Measurements from ENCODE around the gene SELENON.

DNA sequence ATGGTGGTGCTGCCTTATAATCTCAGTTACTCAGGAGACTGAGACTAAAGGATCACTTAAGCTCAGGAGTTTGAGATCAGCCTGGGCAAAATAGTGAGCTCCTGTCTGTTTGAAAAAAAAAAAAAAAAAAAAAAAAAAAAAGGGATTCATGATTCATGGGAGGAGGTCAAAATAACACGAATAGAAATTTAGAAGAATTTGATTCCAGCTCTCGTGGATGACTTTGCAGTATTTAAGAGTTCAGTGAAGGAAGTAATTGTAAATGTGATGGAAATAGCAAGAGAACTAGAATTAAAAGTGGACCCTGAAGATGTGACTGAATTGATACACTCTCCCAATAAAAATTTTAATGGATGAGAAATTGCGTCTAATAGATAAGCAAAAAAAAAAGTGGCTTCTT lies 43.5 kb downstream of the SELENON start:
- TF ChIP-seq, protein P1, sequence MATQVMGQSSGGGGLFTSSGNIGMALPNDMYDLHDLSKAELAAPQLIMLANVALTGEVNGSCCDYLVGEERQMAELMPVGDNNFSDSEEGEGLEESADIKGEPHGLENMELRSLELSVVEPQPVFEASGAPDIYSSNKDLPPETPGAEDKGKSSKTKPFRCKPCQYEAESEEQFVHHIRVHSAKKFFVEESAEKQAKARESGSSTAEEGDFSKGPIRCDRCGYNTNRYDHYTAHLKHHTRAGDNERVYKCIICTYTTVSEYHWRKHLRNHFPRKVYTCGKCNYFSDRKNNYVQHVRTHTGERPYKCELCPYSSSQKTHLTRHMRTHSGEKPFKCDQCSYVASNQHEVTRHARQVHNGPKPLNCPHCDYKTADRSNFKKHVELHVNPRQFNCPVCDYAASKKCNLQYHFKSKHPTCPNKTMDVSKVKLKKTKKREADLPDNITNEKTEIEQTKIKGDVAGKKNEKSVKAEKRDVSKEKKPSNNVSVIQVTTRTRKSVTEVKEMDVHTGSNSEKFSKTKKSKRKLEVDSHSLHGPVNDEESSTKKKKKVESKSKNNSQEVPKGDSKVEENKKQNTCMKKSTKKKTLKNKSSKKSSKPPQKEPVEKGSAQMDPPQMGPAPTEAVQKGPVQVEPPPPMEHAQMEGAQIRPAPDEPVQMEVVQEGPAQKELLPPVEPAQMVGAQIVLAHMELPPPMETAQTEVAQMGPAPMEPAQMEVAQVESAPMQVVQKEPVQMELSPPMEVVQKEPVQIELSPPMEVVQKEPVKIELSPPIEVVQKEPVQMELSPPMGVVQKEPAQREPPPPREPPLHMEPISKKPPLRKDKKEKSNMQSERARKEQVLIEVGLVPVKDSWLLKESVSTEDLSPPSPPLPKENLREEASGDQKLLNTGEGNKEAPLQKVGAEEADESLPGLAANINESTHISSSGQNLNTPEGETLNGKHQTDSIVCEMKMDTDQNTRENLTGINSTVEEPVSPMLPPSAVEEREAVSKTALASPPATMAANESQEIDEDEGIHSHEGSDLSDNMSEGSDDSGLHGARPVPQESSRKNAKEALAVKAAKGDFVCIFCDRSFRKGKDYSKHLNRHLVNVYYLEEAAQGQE (IDR thresholded peaks at IDR 0.05; ENCODE audit: borderline replicate concordance), result no peak
- TF ChIP-seq, protein P1 (CRISPR knock-in tag; IDR thresholded peaks at IDR 0.05; ENCODE audit: low read depth), result no peak
- TF ChIP-seq, protein P2, sequence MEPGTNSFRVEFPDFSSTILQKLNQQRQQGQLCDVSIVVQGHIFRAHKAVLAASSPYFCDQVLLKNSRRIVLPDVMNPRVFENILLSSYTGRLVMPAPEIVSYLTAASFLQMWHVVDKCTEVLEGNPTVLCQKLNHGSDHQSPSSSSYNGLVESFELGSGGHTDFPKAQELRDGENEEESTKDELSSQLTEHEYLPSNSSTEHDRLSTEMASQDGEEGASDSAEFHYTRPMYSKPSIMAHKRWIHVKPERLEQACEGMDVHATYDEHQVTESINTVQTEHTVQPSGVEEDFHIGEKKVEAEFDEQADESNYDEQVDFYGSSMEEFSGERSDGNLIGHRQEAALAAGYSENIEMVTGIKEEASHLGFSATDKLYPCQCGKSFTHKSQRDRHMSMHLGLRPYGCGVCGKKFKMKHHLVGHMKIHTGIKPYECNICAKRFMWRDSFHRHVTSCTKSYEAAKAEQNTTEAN (CRISPR knock-in tag; IDR thresholded peaks at IDR 0.05), result no peak
- TF ChIP-seq RFX1 (IDR thresholded peaks at IDR 0.05) (no peak), EZH2 (IDR thresholded peaks at IDR 0.05; ENCODE audit: borderline replicate concordance, low read depth, low read length) (no peak), TRIM28 (IDR thresholded peaks at IDR 0.05) (no peak)

Data from K562 (cell line).